Body of pancreas (tissue), 4 donors: ENCODE data around the gene MYL6B. TPM values are rescaled to one million over a fixed set of nuclear protein-coding genes. Genes with fewer than 3 reads are reported as not detected.

Experiments used
- ATAC-seq: fragments of 150-250 bp; one replicate; pipeline ENCODE4 v1.9.1; 2016
- DNase-seq, 4 donors: peaks; one replicate each; pipeline ENCODE4 v3.0.0-alpha.2; 2019
- H3K27ac ChIP-seq, 4 donors: fragments of 200-600 bp; sonication (generic); 1 replicate in 3 of 4; 2 replicates in 1 of 4; pipeline versions ENCODE4 v1.5.1 to v1.6.1; 2016 to 2019; ENCODE audit warnings: mild to moderate bottlenecking in 1 of 4, mixed read lengths in 1 of 4, moderate library complexity in 1 of 4
- H3K27me3 ChIP-seq, 2 donors: fragments of 200-600 bp; sonication (generic); one replicate each; pipeline ENCODE4 v1.6.0; 2016; ENCODE audit warnings: mild to moderate bottlenecking in 1 of 2
- H3K36me3 ChIP-seq, 2 donors: fragments of 200-600 bp; sonication (generic); replicated peaks in 1 of 2; 2 replicates each; pipeline ENCODE4 v1.5.1; 2016; ENCODE audit warnings: low read depth in 2 of 2; ENCODE audit not compliant: insufficient read depth in 1 of 2
- H3K4me1 ChIP-seq: fragments of 200-600 bp; sonication (generic); one replicate; pipeline ENCODE4 v1.6.0; 2016
- H3K4me3 ChIP-seq, 2 donors: fragments of 200-600 bp; sonication (generic); 1 replicate in 1 of 2; 2 replicates in 1 of 2; pipeline ENCODE4 v1.5.1; 2016 to 2019
- H3K9me3 ChIP-seq, 3 donors: fragments of 200-600 bp; sonication (generic); 1 replicate in 2 of 3; 2 replicates in 1 of 3; pipeline ENCODE4 v1.5.1; 2016
- CTCF ChIP-seq, 7 experiments: fragments of 450-650 bp in 4 of 7; fragments of 200-600 bp in 3 of 7; sonication (generic) in 3 of 7; IDR thresholded peaks; one replicate each; pipeline ENCODE4 v1.5.1; 2016 to 2019; ENCODE audit warnings: antibody characterized with exemption in 7 of 7
- POLR2A ChIP-seq, 3 donors: fragments of 450-650 bp; IDR thresholded peaks; one replicate each; pipeline ENCODE4 v1.6.1; 2016; ENCODE audit warnings: antibody characterized with exemption in 3 of 3, mild to moderate bottlenecking in 2 of 3
- WGBS, 2 donors: methylation state at CpG; one replicate each; pipeline ENCODE4 v1.1.5; 2017; 5-methylcytosine and 5-hydroxymethylcytosine counted together
- intact Hi-C: fragments of 100-400 bp; cut with DNase I; formaldehyde crosslinking; loops from one replicate; pipeline ENCODE4 v1.15.1; 2023
- total RNA-seq, 2 donors: library from RNA; depleted of rRNA; stranded (reverse); fragments of >200 nt; gene quantifications; one replicate each; pipeline ENCODE4 v1.1.0, GENCODE V29; 2016

MYL6B gene
- total RNA-seq, 2 donors from 2014 or later, result 7.5 to 24.1 TPM

GRCh38 chr12:56104109-56104814, 48.1 kb upstream of the MYL6B start, which contains the start of gene PA2G4:
Gene PA2G4 (plus strand): TSS chr12:56104559. CDS start chr12:56104738, 179 bp downstream.
- H3K27ac ChIP-seq, result peak within 1 kb of the TSS; percentile 78 to 85 (median 82)
- H3K36me3 ChIP-seq, result peaks cover 0 to 25% of the 10 kb centered on the region in 2 donors
- peak; percentile 97 to 99 (median 98) for DNase-seq
- H3K27me3 ChIP-seq, result no peaks in the 10 kb centered on the region
- intact Hi-C loops, result no loop called here
- peaks cover 24% of the 10 kb centered on the region for H3K4me1 ChIP-seq
- H3K9me3 ChIP-seq, result no peaks in the 10 kb centered on the region
- peak; percentile 97 for ATAC-seq
- peak within 1 kb of the TSS; percentile 73 to 81 for H3K4me3 ChIP-seq
- TF ChIP-seq CTCF (IDR thresholded peaks at IDR 0.05) (peak in 2 of 7 experiments; percentile 21), POLR2A (IDR thresholded peaks at IDR 0.05) (peak; percentile 84 to 98 (median 97))
- 1 to 2% methylated on average over 30 to 60 of the region's 60 CpGs for WGBS, 2 donors

- peak overlapping the region; percentile 73 to 85 (median 82) for H3K27ac ChIP-seq
- H3K4me3 ChIP-seq, result peak overlapping the region; percentile 73 to 81
- ATAC-seq (peak; percentile 16), DNase-seq (peak in 3 of 4 donors; percentile 23 to 35 (median 30))
- intact Hi-C loops, result no loop called here
- no peak for TF ChIP-seq POLR2A (IDR thresholded peaks at IDR 0.05)
- TF ChIP-seq CTCF (IDR thresholded peaks at IDR 0.05), result no peak
- peaks cover 0 to 27% of the 10 kb centered on the region in 2 donors for H3K36me3 ChIP-seq
- 1% methylated on average over 18 to 40 of the region's 40 CpGs for WGBS, 2 donors
- H3K9me3 ChIP-seq, result no peaks in the 10 kb centered on the region
- peaks cover 24% of the 10 kb centered on the region for H3K4me1 ChIP-seq
- no peaks in the 10 kb centered on the region for H3K27me3 ChIP-seq
Observed at GRCh38 chr12:56104815-56105608, 47.4 kb upstream of the MYL6B start.

- H3K27ac ChIP-seq, result no peak overlapping the region
- H3K36me3 ChIP-seq, result peaks cover 3 to 27% of the 10 kb centered on the region in 2 donors
- no peaks in the 10 kb centered on the region for H3K9me3 ChIP-seq
- intact Hi-C loops, result no loop called here
- H3K27me3 ChIP-seq, result no peaks in the 10 kb centered on the region
- ATAC-seq (no peak), DNase-seq (no peak)
- peak overlapping the region in 1 of 2 donors; percentile 81 for H3K4me3 ChIP-seq
- 26 to 32% methylated on average over 2 of the region's 2 CpGs for WGBS, 2 donors
- H3K4me1 ChIP-seq, result peaks cover 24% of the 10 kb centered on the region
- TF ChIP-seq POLR2A (IDR thresholded peaks at IDR 0.05) (no peak), CTCF (IDR thresholded peaks at IDR 0.05) (no peak)
Observed at GRCh38 chr12:56105609-56105902, 46.8 kb upstream of the MYL6B start.

DNA sequence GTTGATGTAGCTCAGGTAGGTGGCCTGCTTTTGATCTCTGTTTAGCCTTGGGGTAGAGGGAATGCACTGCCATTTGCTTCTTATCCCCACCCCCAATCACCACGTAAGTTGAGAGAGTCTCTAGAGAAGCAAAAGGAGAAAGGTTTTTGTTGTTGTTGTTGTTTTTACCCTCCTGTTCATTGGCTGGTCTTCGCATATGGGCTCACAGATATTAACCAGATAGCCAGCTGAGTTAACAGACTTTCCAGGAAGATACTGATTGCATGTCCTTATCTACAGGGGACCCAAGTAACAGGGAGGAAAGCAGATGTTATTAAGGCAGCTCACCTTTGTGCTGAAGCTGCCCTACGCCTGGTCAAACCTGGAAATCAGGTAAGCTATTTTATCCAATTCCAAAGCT, 45.1 kb upstream of the MYL6B start:
- Histone ChIP-seq H3K4me3 (no peak overlapping the region), H3K27ac (no peak overlapping the region), H3K4me1 (peaks cover 24% of the 10 kb centered on the region), H3K36me3 (peaks cover 5 to 37% of the 10 kb centered on the region in 2 donors), H3K27me3 (no peaks in the 10 kb centered on the region), H3K9me3 (no peaks in the 10 kb centered on the region)
- 88 to 91% methylated on average over 3 of the region's 3 CpGs for WGBS, 2 donors
- ATAC-seq (no peak), DNase-seq (no peak)
- TF ChIP-seq POLR2A (IDR thresholded peaks at IDR 0.05) (no peak), CTCF (IDR thresholded peaks at IDR 0.05) (no peak)
- intact Hi-C loops, result no loop called here
